ENCODE measurements around the gene NYAP2. TPM values are rescaled to one million over a fixed set of nuclear protein-coding genes. Genes with fewer than 3 reads are reported as not detected.

Gene NYAP2
- total RNA-seq, 1 experiment from 2014 or later = not detected

DNA sequence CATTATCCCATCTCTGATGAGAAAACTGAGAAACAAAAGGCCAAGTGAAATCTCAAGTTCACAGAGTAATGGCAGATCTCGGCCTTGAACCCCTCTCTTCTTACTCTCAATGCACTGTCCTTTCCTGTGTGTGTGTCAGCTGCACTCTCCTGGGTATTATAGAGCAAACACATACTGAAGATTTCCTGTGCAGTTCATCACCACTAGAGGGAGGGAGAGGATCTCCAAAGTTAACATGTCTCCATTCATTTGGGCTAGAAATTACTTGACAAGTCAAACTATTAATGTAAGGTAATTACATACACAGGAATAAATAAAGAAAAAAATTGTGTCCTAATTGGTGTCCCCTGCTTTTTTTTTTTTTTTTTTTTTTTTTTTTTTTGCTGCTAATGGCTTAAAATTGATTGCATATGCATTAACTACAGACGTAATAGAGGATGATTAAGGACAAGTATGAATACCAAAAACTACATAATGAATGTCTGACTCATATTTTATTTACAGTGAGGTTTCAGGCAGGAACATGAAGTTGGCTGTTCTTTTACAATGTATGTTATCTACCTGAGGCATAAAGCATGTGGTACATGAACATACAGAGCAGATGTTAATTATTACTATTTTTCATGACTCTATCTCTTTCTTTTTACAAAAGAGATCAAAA is 269.2 kb downstream of the NYAP2 start:
- Histone ChIP-seq H3K9ac (ENCODE audit: low read length) (peak overlapping the region; percentile 8; the same call in 1 of the 2 replicates), H3K9me3 (ENCODE audit: control insufficient read depth in 1 of 2, insufficient read depth in 1 of 2, low read depth in 1 of 2, low read length in 2 of 2) (no peaks in the 10 kb centered on the region), H3K9me2 (ENCODE audit: insufficient read depth) (no peaks in the 10 kb centered on the region), H3K27me3 (ENCODE audit: insufficient read depth, low read length) (no peaks in the 10 kb centered on the region), H4K20me1 (ENCODE audit: insufficient read depth) (no peaks in the 10 kb centered on the region), H3K27ac (ENCODE audit: low read depth, low read length) (peak overlapping the region; percentile 67; the same call in 1 of the 2 replicates), H3K4me2 (ENCODE audit: low read length) (no peak overlapping the region), H3K4me1 (ENCODE audit: control insufficient read depth in 1 of 2, insufficient read depth in 2 of 2, low read length in 2 of 2) (peaks cover 21 to 32% of the 10 kb centered on the region in 2 experiments), H3K36me3 (ENCODE audit: control insufficient read depth in 1 of 2, insufficient read depth in 2 of 2, low read length in 2 of 2) (peaks cover 0 to 5% of the 10 kb centered on the region in 2 experiments; a peak in 1 of 4 replicates), H3K4me3 (replicated peaks in 1 of 2; ENCODE audit: low read depth in 1 of 2, low read length in 2 of 2) (no peak overlapping the region), H2AFZ (ENCODE audit: low read depth, low read length, poor library complexity, severe bottlenecking) (peak overlapping the region; percentile 45), H3K79me2 (ENCODE audit: insufficient read depth, low read length) (no peaks in the 10 kb centered on the region)
- ChIA-PET POLR2A (no interaction called here), RAD21 (ENCODE audit: low non-redundant PET in 1 of 2, low total read pairs in 2 of 2, uncharacterized antibody in 2 of 2, unreplicated experiment in 2 of 2) (interaction anchor here (0.7 to 0.9 kb wide), 2 partner anchors 24 to 1316 kb away, joined by 9 to 11 read pairs; no protein-coding TSS in a partner anchor), CTCF (interaction anchor here (1.3 to 1.4 kb wide), 2 partner anchors 1134 to 1317 kb away, joined by 4 to 5 read pairs; no protein-coding TSS in a partner anchor)
- DNase-seq (ENCODE audit: low read depth, low spot score) (peak; percentile 72), ATAC-seq (peak; percentile 79)
- BruUV-seq (replicated peaks) = no TSS peak
- intact Hi-C loops (cut with micrococcal nuclease) = loop anchor here (2.0 kb wide), 1 partner anchor 546 kb away; no protein-coding TSS in a partner anchor
- TF ChIP-seq SRF (IDR thresholded peaks at IDR 0.05; ENCODE audit: low read depth) = no peak
- TF ChIP-seq CTCF (IDR thresholded peaks at IDR 0.05 in 2 of 3, conservative IDR thresholded peaks at IDR 0.05 in 1 of 3; ENCODE audit: borderline replicate concordance in 1 of 3, insufficient read depth in 1 of 3, low read depth in 2 of 3, low read length in 2 of 3) = peak; percentile 74 to 91 (median 80)
- no peak for TF ChIP-seq EZH2 (IDR thresholded peaks at IDR 0.05)
- peak; percentile 30 for TF ChIP-seq YY1 (IDR thresholded peaks at IDR 0.05; ENCODE audit: extremely low read depth, insufficient replicate concordance, low read depth, low read length)
- no peak for TF ChIP-seq ELF1 (IDR thresholded peaks at IDR 0.05; ENCODE audit: borderline replicate concordance, low read depth)
- no peak for TF ChIP-seq EZH2phosphoT487 (IDR thresholded peaks at IDR 0.05; ENCODE audit: borderline replicate concordance)
- no peak for TF ChIP-seq EGR1 (IDR thresholded peaks at IDR 0.05; ENCODE audit: low read depth)
- TF ChIP-seq ZBTB33 (IDR thresholded peaks at IDR 0.05; ENCODE audit: extremely low read depth, insufficient replicate concordance, low read length) = no peak
- TF ChIP-seq TCF7L2 (IDR thresholded peaks at IDR 0.05; ENCODE audit: borderline replicate concordance, extremely low read depth, insufficient read depth, insufficient read length) = no peak
- TF ChIP-seq CEBPB (IDR thresholded peaks at IDR 0.05; ENCODE audit: low read depth) = no peak
- TF ChIP-seq, protein P1, sequence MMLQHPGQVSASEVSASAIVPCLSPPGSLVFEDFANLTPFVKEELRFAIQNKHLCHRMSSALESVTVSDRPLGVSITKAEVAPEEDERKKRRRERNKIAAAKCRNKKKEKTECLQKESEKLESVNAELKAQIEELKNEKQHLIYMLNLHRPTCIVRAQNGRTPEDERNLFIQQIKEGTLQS (IDR thresholded peaks at IDR 0.05) = no peak
- no peak for TF ChIP-seq REST (IDR thresholded peaks at IDR 0.05; ENCODE audit: low read depth)
- TF ChIP-seq ZNF274 (IDR thresholded peaks at IDR 0.05; ENCODE audit: low read depth, low read length) = no peak
- TF ChIP-seq ZFX (IDR thresholded peaks at IDR 0.05) = no peak
- peak; percentile 70 for TF ChIP-seq CBX3 (IDR thresholded peaks at IDR 0.05; ENCODE audit: low read depth)
- no peak for TF ChIP-seq POLR2AphosphoS5 (IDR thresholded peaks at IDR 0.05; ENCODE audit: low read depth, low read length)
- TF ChIP-seq POLR2A (IDR thresholded peaks at IDR 0.05; ENCODE audit: borderline replicate concordance, extremely low read depth, insufficient read depth, insufficient read length) = no peak
- no peak for TF ChIP-seq FOSL1 (IDR thresholded peaks at IDR 0.05; ENCODE audit: low read depth)
- TF ChIP-seq SIN3A (IDR thresholded peaks at IDR 0.05; ENCODE audit: low read depth) = no peak
- TF ChIP-seq JUND (IDR thresholded peaks at IDR 0.05) = 0 out of 2 replicates have a peak, but pooled peaks have one; percentile 26

All from HCT116 (cell line).